Ramos (cell line): ENCODE results near the gene GNAO1.

Experiments used
- in situ Hi-C: fragments of 300-500 bp; cut with MboI; formaldehyde crosslinking; loops from one replicate; pipeline ENCODE4 v1.14.3; 2022; ENCODE audit warnings: low sequenced_read_pairs; ENCODE audit not compliant: unreplicated experiment

GNAO1 gene

GRCh38 chr16:56324406-56324805, 133.1 kb downstream of the GNAO1 start:
- in situ Hi-C loops, result loop anchor here (25.0 kb wide), 1 partner anchor 862 kb away; no protein-coding TSS in a partner anchor

- in situ Hi-C loops, result no loop called here
Observed at GRCh38 chr16:56325956-56326355, 134.7 kb downstream of the GNAO1 start.

- in situ Hi-C loops, result no loop called here
Observed at GRCh38 chr16:56327071-56327928, 136.0 kb downstream of the GNAO1 start.

- in situ Hi-C loops, result no loop called here
Observed at GRCh38 chr16:56327929-56328258, 136.6 kb downstream of the GNAO1 start.

- in situ Hi-C loops, result no loop called here
Observed at GRCh38 chr16:56328276-56329022, 137.2 kb downstream of the GNAO1 start.

GRCh38 chr16:56329887-56330286, 138.6 kb downstream of the GNAO1 start:
- in situ Hi-C loops, result no loop called here

- in situ Hi-C loops, result no loop called here
Observed at GRCh38 chr16:56330476-56330875, 139.2 kb downstream of the GNAO1 start.

- in situ Hi-C loops, result no loop called here
Observed at GRCh38 chr16:56331399-56331798, 140.1 kb downstream of the GNAO1 start.

- in situ Hi-C loops, result no loop called here
Observed at GRCh38 chr16:56331915-56332314, 140.6 kb downstream of the GNAO1 start.

GRCh38 chr16:56332464-56333079, 141.3 kb downstream of the GNAO1 start:
- in situ Hi-C loops, result no loop called here

GRCh38 chr16:56334761-56335160, 143.5 kb downstream of the GNAO1 start:
- in situ Hi-C loops, result no loop called here

GRCh38 chr16:56336071-56336688, 144.9 kb downstream of the GNAO1 start:
- in situ Hi-C loops, result no loop called here

- in situ Hi-C loops, result no loop called here
Observed at GRCh38 chr16:56336711-56337110, 145.4 kb downstream of the GNAO1 start.

- in situ Hi-C loops, result no loop called here
Observed at GRCh38 chr16:56337131-56337857, 146.0 kb downstream of the GNAO1 start.

GRCh38 chr16:56337858-56338325, 146.6 kb downstream of the GNAO1 start:
- in situ Hi-C loops, result no loop called here

- in situ Hi-C loops, result no loop called here
Observed at GRCh38 chr16:56338566-56339318, 147.5 kb downstream of the GNAO1 start.

GRCh38 chr16:56339431-56340195, 148.3 kb downstream of the GNAO1 start:
- in situ Hi-C loops, result no loop called here

GRCh38 chr16:56340416-56340815, 149.1 kb downstream of the GNAO1 start:
- in situ Hi-C loops, result no loop called here
